Measurements from ENCODE around the gene DOK6.

The DOK6 gene

GRCh38 chr18:69785466-69785865, 384.8 kb downstream of the DOK6 start:
- Mint-ChIP-seq H3K9me3 (no peaks in the 10 kb centered on the region), H3K27ac (ENCODE audit: low read depth) (no peak overlapping the region), H3K4me3 (no peak overlapping the region), H3K4me1 (no peaks in the 10 kb centered on the region), H3K36me3 (ENCODE audit: insufficient read depth) (peaks cover 1% of the 10 kb centered on the region), H3K27me3 (no peaks in the 10 kb centered on the region)
- no peak for DNase-seq (ENCODE audit: low spot score in 2 of 2)
- ATAC-seq (replicated peaks; ENCODE audit: extremely low read depth, poor library complexity, severe bottlenecking) = no peak

GRCh38 chr18:69786427-69786826, 385.7 kb downstream of the DOK6 start:
- no peak for ATAC-seq (replicated peaks; ENCODE audit: extremely low read depth, poor library complexity, severe bottlenecking)
- no peaks in the 10 kb centered on the region for H3K27me3 Mint-ChIP-seq
- H3K9me3 Mint-ChIP-seq = no peaks in the 10 kb centered on the region
- no peak overlapping the region for H3K4me3 Mint-ChIP-seq
- H3K27ac Mint-ChIP-seq (ENCODE audit: low read depth) = no peak overlapping the region
- no peak for DNase-seq (ENCODE audit: low spot score in 2 of 2)
- H3K4me1 Mint-ChIP-seq = no peaks in the 10 kb centered on the region
- peaks cover 1% of the 10 kb centered on the region for H3K36me3 Mint-ChIP-seq (ENCODE audit: insufficient read depth)

GRCh38 chr18:69787825-69788547, 387.3 kb downstream of the DOK6 start:
- DNase-seq (ENCODE audit: low spot score in 2 of 2) = no peak
- Mint-ChIP-seq H3K9me3 (no peaks in the 10 kb centered on the region), H3K4me3 (no peak overlapping the region), H3K27ac (ENCODE audit: low read depth) (no peak overlapping the region), H3K36me3 (ENCODE audit: insufficient read depth) (peaks cover 1% of the 10 kb centered on the region), H3K4me1 (no peaks in the 10 kb centered on the region), H3K27me3 (peaks cover 10% of the 10 kb centered on the region)
- ATAC-seq (replicated peaks; ENCODE audit: extremely low read depth, poor library complexity, severe bottlenecking) = no peak

GRCh38 chr18:69789794-69790193, 389.1 kb downstream of the DOK6 start:
- Mint-ChIP-seq H3K27me3 (peaks cover 10% of the 10 kb centered on the region), H3K36me3 (ENCODE audit: insufficient read depth) (peaks cover 1% of the 10 kb centered on the region), H3K9me3 (no peaks in the 10 kb centered on the region), H3K27ac (ENCODE audit: low read depth) (no peak overlapping the region), H3K4me1 (no peaks in the 10 kb centered on the region), H3K4me3 (no peak overlapping the region)
- ATAC-seq (replicated peaks; ENCODE audit: extremely low read depth, poor library complexity, severe bottlenecking) (no peak), DNase-seq (ENCODE audit: low spot score in 2 of 2) (no peak)

- no peaks in the 10 kb centered on the region for H3K9me3 Mint-ChIP-seq
- no peak for ATAC-seq (replicated peaks; ENCODE audit: extremely low read depth, poor library complexity, severe bottlenecking)
- no peak overlapping the region for H3K4me3 Mint-ChIP-seq
- peaks cover 10% of the 10 kb centered on the region for H3K27me3 Mint-ChIP-seq
- DNase-seq (ENCODE audit: low spot score in 2 of 2) = no peak
- no peaks in the 10 kb centered on the region for H3K4me1 Mint-ChIP-seq
- peaks cover 1% of the 10 kb centered on the region for H3K36me3 Mint-ChIP-seq (ENCODE audit: insufficient read depth)
- H3K27ac Mint-ChIP-seq (ENCODE audit: low read depth) = no peak overlapping the region
Observed at GRCh38 chr18:69790649-69791048, 390.0 kb downstream of the DOK6 start.

- ATAC-seq (replicated peaks; ENCODE audit: extremely low read depth, poor library complexity, severe bottlenecking) (no peak), DNase-seq (ENCODE audit: low spot score in 2 of 2) (no peak)
- H3K9me3 Mint-ChIP-seq = no peaks in the 10 kb centered on the region
- no peaks in the 10 kb centered on the region for H3K36me3 Mint-ChIP-seq (ENCODE audit: insufficient read depth)
- peaks cover 10% of the 10 kb centered on the region for H3K27me3 Mint-ChIP-seq
- H3K4me3 Mint-ChIP-seq = no peak overlapping the region
- no peaks in the 10 kb centered on the region for H3K4me1 Mint-ChIP-seq
- H3K27ac Mint-ChIP-seq (ENCODE audit: low read depth) = no peak overlapping the region
Observed at GRCh38 chr18:69795791-69796190, 395.1 kb downstream of the DOK6 start.

- H3K4me3 Mint-ChIP-seq = no peak overlapping the region
- no peak for ATAC-seq (replicated peaks; ENCODE audit: extremely low read depth, poor library complexity, severe bottlenecking)
- no peaks in the 10 kb centered on the region for H3K36me3 Mint-ChIP-seq (ENCODE audit: insufficient read depth)
- DNase-seq (ENCODE audit: low spot score in 2 of 2) = no peak
- H3K4me1 Mint-ChIP-seq = no peaks in the 10 kb centered on the region
- no peaks in the 10 kb centered on the region for H3K9me3 Mint-ChIP-seq
- H3K27ac Mint-ChIP-seq (ENCODE audit: low read depth) = no peak overlapping the region
- H3K27me3 Mint-ChIP-seq = no peaks in the 10 kb centered on the region
Observed at GRCh38 chr18:69804776-69805501, 404.3 kb downstream of the DOK6 start.

GRCh38 chr18:69808399-69808798, 407.7 kb downstream of the DOK6 start:
- H3K9me3 Mint-ChIP-seq = no peaks in the 10 kb centered on the region
- no peak overlapping the region for H3K4me3 Mint-ChIP-seq
- no peaks in the 10 kb centered on the region for H3K27me3 Mint-ChIP-seq
- no peaks in the 10 kb centered on the region for H3K4me1 Mint-ChIP-seq
- ATAC-seq (replicated peaks; ENCODE audit: extremely low read depth, poor library complexity, severe bottlenecking) (no peak), DNase-seq (ENCODE audit: low spot score in 2 of 2) (no peak)
- H3K36me3 Mint-ChIP-seq (ENCODE audit: insufficient read depth) = no peaks in the 10 kb centered on the region
- H3K27ac Mint-ChIP-seq (ENCODE audit: low read depth) = no peak overlapping the region

- DNase-seq (ENCODE audit: low spot score in 2 of 2) (no peak), ATAC-seq (replicated peaks; ENCODE audit: extremely low read depth, poor library complexity, severe bottlenecking) (no peak)
- H3K36me3 Mint-ChIP-seq (ENCODE audit: insufficient read depth) = peaks cover 3% of the 10 kb centered on the region
- no peaks in the 10 kb centered on the region for H3K9me3 Mint-ChIP-seq
- no peaks in the 10 kb centered on the region for H3K4me1 Mint-ChIP-seq
- no peak overlapping the region for H3K4me3 Mint-ChIP-seq
- H3K27ac Mint-ChIP-seq (ENCODE audit: low read depth) = no peak overlapping the region
- H3K27me3 Mint-ChIP-seq = no peaks in the 10 kb centered on the region
Observed at GRCh38 chr18:69813559-69813958, 412.9 kb downstream of the DOK6 start.

GRCh38 chr18:69814861-69815385, 414.2 kb downstream of the DOK6 start:
- DNase-seq (ENCODE audit: low spot score in 2 of 2) (no peak), ATAC-seq (replicated peaks; ENCODE audit: extremely low read depth, poor library complexity, severe bottlenecking) (no peak)
- Mint-ChIP-seq H3K27ac (ENCODE audit: low read depth) (no peak overlapping the region), H3K27me3 (no peaks in the 10 kb centered on the region), H3K9me3 (no peaks in the 10 kb centered on the region), H3K4me1 (no peaks in the 10 kb centered on the region), H3K4me3 (no peak overlapping the region), H3K36me3 (ENCODE audit: insufficient read depth) (peaks cover 3% of the 10 kb centered on the region)

- ATAC-seq (replicated peaks; ENCODE audit: extremely low read depth, poor library complexity, severe bottlenecking) = no peak
- H3K4me1 Mint-ChIP-seq = no peaks in the 10 kb centered on the region
- H3K27ac Mint-ChIP-seq (ENCODE audit: low read depth) = no peak overlapping the region
- no peaks in the 10 kb centered on the region for H3K27me3 Mint-ChIP-seq
- no peaks in the 10 kb centered on the region for H3K9me3 Mint-ChIP-seq
- peaks cover 3% of the 10 kb centered on the region for H3K36me3 Mint-ChIP-seq (ENCODE audit: insufficient read depth)
- DNase-seq (ENCODE audit: low spot score in 2 of 2) = no peak
- H3K4me3 Mint-ChIP-seq = no peak overlapping the region
Observed at GRCh38 chr18:69817335-69817940, 416.8 kb downstream of the DOK6 start.

- peaks cover 3% of the 10 kb centered on the region for H3K36me3 Mint-ChIP-seq (ENCODE audit: insufficient read depth)
- H3K4me1 Mint-ChIP-seq = no peaks in the 10 kb centered on the region
- H3K4me3 Mint-ChIP-seq = no peak overlapping the region
- ATAC-seq (replicated peaks; ENCODE audit: extremely low read depth, poor library complexity, severe bottlenecking) (no peak), DNase-seq (ENCODE audit: low spot score in 2 of 2) (no peak)
- no peak overlapping the region for H3K27ac Mint-ChIP-seq (ENCODE audit: low read depth)
- no peaks in the 10 kb centered on the region for H3K27me3 Mint-ChIP-seq
- H3K9me3 Mint-ChIP-seq = no peaks in the 10 kb centered on the region
Observed at GRCh38 chr18:69819460-69819859, 418.8 kb downstream of the DOK6 start.

GRCh38 chr18:69820538-69820937, 419.9 kb downstream of the DOK6 start:
- no peak overlapping the region for H3K27ac Mint-ChIP-seq (ENCODE audit: low read depth)
- peaks cover 3% of the 10 kb centered on the region for H3K36me3 Mint-ChIP-seq (ENCODE audit: insufficient read depth)
- ATAC-seq (replicated peaks; ENCODE audit: extremely low read depth, poor library complexity, severe bottlenecking) (no peak), DNase-seq (ENCODE audit: low spot score in 2 of 2) (no peak)
- no peak overlapping the region for H3K4me3 Mint-ChIP-seq
- no peaks in the 10 kb centered on the region for H3K9me3 Mint-ChIP-seq
- H3K4me1 Mint-ChIP-seq = no peaks in the 10 kb centered on the region
- no peaks in the 10 kb centered on the region for H3K27me3 Mint-ChIP-seq
